Amygdala (tissue), 56 donors: ENCODE measurements around the gene POLR2J.
A peak's percentile ranks its signal among the peaks of the same experiment; 100 is the strongest.

Source experiments
- DNase-seq, 56 donors: peaks; one replicate each; lab custom pipeline; 2025; lab: John Stamatoyannopoulos, UW

The POLR2J gene

DNA sequence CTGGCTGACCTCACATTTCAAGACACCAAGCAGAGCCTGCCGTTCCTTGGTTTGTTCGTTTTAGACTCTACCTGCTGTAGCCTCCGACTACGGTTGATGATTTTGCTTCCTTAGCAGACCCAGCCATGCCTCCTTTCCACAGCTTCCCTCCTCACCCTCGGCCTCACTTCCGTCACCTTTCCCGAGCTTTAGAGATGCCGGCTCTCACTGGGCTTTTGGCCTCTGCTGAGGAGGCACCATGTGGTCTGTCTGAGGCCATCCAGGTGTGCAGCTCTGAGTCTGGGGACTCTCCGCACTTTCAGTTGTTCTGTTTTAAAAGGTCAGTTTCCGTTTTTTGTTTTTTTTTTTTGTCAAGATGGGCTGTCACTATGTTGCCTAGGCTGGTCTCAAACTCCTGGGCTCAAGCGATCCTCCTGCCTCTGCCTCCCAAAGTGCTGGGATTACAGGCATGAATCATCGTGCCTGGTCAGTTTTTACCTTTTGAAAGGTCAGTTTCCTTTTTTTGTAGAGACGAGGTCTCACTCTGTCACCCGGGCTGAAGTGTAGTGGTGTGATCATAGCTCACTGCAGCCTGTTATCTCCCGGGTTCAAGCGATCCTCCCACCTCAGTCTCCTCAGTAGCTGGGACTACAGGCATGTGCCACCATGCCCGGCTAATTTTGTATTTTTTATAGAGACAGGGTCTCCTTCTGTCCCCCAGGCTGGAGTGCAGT is 33.6 kb downstream of the POLR2J start:
- DNase-seq, result no peak

GRCh38 chr7:102439963-102440795 is 38.5 kb downstream of the POLR2J start:
- DNase-seq, result no peak

DNA sequence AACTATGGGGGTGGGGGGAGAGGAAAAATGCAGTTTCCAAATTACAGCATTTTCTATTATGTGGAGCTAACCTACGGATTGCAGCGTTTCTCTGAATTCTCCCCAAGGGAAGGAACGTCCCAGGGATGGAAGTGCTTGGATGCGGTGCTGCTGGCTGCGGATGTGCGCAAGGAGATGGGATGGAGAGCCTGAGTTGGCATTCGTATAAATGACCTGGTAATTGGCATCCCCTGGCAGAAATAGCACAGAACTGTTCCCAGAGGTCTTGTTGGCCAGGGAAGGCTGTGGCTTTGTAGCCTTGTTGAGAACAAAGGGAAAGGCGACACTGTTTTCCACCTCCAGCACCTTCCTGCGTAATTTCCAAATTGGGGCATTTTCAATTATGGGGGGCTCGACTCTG is 42.6 kb downstream of the POLR2J start:
- no peak for DNase-seq

DNA sequence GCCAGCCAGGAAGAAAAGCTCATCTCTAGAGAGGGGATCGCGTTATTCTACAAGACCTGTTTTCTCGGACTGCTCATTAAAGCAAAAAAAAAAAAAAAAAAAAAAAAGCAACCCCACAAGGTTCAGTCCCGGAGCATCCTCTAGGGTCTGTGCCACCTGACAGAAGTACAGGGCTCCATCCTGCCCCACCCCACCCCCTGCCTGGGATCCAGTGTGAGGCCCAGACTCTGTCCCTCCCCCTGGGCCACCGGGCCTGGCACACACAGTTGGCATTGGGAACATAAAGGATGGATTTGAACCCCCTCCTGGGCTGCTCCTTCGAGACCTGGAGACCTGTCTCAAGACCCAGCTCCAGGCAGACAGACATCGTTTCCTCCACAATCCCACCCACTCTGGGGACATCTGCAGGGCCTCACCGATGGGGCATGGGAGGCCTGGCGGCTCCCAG is 44.7 kb downstream of the POLR2J start:
- no peak for DNase-seq

DNA sequence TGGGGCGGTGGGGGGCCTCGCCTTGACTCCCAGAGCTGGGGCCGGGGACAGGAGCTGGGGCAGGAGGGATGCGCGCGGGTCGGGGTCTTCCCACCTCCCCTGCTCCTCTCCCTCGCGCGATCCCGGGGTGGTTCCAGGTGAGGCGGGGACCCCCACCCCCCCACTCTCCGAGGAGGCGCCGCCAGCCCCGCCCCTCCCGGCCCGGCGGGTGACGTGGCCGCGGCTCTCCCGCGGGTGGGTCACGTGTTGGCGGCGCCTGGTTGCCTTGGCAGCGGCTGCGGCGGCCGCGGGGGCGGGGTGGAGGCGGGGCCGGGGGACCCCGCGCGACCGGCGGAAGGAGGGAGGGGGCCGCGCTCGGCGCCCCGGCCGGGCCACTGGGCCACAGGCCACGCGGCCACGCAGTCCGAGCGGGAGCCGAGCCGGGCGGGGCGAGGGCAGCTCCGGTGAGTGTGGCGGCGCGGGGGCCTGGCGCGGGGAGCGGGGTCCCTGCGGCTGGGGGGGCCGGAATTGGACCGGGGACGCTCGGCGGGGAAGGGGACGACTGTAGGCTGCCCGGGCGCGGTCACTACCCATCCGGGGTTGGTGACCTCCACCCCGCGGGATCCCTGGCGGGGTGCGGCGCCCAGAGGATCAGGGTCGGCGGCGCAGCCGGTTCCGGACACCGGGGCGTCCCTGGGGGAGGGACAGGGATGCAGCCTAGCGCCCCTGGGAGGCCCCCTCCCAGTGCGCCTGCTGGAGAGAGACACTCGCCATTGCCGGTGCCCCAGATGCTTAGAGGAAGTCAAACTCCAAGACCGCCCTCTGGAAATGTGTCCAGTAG is 45.3 kb downstream of the POLR2J start, which contains the start of gene ORAI2:
ORAI2 (plus strand) TSS at position 357 of the 820 bp plus-strand sequence. CDS start 5,382 bp downstream, outside the sequence.
- peak in 51 of 56 donors; percentile 9 to 87 (median 61) for DNase-seq

DNA sequence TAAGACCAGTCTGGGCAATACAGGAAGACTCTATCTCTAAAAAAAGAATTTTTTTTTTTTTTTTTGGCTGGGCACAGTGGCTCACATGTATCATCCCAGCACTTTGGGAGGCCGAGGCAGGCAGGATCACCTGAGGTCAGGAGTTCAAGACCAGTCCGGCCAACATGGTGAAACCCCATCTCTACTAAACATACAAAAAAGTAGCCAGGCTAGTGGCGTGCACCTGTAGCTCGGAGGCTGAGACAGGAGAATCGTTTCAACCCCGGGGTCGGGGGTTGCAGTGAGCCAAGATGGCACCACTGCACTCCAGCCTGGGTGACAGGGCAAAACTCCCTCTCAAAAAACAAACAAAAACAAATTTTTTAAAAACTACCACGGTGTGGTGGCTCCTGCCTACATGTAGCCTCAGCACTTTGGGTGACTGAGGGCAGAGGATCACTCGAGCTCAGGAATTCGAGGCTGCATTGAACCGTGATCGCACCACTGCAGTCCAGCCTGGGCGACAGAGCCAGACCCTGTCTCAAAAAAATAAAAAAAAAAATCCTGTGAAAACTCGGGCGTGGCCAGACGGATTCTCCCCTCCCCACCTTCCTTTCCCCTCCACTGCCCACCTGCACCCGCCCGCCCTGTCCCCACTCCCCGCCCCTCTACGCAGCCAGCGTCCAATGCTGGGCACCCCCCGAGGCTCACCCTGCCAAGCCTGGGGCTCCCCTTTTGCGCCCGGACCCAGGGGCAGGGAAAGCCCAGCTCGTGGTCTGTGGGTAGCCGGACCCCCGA is 46.1 kb downstream of the POLR2J start:
- DNase-seq, result no peak

DNA sequence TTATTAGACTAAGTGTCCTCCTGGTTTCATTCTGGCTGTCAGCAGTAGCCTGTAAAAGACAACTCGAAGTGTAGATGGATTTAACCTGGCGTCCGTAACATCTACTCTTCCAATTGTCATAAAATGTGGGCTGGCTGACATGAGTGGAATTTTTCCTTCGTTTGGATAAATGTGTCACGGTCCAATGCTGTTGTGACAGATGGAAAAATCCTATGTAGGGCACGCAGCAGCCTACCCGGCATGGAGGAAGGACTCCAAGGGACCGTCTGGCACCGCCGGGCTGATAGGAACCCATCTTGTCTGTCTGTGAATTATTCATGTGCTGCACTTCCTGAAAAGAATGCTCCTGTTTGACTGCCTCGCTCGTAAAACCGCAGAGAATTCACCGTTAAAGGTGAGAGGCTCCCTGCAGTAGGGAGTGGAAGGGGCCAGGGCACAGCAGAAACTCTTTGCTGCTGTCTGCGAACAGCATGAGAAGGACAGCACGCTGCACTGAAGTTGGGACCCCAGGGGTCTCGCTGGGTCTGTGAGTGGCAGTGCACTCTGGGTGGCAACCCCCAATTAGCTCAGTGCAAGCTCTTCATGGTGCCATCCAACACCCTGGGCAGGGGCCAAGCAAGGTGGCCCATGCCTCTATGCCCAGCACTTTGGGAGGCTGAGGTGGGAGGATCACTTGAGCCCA is 47.0 kb downstream of the POLR2J start:
- peak in 18 of 56 donors; percentile 8 to 47 (median 26) for DNase-seq

GRCh38 chr7:102429141-102429899 is 49.4 kb downstream of the POLR2J start:
- no peak for DNase-seq

GRCh38 chr7:102427019-102427405 is 51.7 kb downstream of the POLR2J start:
- DNase-seq, result no peak

DNA sequence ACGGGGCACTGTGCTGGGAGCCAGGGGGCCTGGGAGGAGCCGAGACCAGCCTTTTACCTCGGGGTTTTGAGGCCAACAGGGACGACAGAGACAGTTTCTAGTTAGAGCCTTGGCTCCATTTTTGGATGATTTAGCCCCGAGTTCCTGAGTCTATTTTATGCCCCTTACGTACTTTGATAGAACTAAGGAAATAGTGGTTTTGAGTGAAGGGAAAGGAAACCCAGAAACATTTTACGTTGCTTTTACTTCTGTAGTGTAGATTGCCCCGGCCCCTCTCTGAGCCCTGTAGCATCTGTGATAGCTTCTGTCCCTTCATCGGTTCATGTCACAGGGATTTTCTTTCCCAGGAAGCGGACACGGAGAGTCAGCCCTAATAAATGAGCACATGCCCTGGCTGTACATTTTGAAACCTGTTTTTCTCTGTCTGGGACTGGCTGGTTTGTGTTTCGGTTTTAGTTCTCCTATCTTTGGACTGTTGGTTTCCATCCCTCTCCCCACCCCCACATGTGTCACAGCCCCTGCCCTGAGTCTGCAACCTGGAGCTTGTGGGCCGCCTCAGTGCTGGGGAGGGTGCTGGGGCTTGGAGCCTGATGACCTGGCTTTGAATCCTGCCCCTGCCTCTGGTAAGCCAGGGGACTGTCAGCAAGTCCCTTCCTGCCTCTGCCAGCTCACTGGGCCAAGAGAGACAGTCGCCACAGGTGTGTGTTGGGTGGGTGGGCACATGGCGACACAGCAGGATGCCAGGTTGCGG is 52.3 kb downstream of the POLR2J start:
- DNase-seq, result peak in 5 of 56 donors; percentile 12 to 41 (median 17)

DNA sequence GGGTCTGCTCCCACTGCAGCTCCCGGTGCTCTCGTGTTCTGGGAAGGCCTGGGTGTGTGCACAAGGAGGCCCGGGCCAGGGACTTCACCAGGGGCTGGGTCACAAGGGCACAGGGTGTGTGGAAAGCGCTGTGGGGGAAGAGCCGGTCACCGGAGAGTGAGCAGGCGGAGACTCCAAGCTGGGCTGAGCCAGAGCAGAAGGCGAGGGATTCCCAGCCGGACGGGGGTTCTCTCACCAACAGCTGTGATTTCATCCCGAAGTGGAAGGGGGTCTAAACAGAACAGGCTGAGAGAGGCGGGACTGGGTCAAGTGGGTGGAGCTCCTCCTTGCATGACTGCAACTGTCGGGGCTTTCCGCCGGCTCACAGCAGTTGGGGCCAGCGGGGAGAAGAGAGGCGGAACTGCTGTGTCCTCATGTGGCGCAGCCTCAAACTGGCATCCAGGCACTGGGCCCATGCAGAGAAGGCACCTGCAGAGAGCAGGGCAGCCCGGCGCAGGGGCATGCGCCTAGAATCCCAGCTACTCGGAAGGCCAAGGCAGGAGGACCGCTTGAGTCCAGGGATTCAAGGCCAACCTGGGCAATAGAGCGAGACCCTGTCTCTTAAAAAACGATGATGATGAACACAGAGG is 53.0 kb downstream of the POLR2J start:
- peak in 12 of 56 donors; percentile 15 to 44 (median 27) for DNase-seq

DNA sequence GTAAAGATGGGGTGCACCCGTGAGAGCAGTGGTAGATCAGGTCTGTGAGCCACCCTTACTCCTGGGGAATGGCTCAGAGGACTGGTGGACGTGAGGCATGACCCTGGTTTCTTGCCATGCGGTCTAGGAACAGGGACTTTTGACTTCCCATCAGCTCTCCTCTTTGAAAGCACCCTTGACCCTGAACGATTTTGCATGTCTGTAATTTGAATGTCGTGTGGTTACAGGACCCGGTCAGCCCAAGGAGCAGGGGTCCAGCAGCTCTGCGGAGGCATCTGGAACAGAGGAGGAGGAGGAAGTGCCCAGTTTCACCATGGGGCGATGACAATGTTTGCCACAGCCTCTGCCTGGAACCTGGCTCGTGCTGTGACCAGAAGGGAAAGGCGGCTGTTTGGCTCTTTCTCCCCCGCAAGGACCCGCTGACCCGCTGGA is 53.9 kb downstream of the POLR2J start:
- DNase-seq, result peak in 6 of 56 donors; percentile 12 to 43 (median 22)

- DNase-seq, result no peak
Measured at GRCh38 chr7:102424129-102424551, 54.6 kb downstream of the POLR2J start.
